ENCODE measurements around the gene COL27A1.

DNA sequence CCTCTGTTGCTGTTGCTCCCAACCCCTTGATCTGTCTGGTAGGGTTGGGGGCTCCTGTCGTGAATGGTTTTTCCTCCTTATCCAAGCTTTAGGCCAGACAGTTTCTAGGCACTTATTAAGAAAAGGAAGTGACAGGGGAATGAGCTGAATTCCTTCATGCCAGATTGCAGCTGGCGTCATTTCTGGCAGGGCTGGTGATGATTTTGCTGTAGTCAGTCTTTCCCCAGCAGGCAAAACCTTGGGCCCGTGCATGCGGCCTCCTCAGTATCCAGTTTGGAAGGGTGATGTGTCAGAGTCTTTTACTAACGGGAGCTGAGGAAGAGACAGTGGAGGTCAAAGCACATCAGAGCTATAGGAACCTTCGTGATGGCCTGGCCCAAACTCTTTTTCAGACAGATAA lies 58.8 kb downstream of the COL27A1 start:
- TF ChIP-seq, protein P1, sequence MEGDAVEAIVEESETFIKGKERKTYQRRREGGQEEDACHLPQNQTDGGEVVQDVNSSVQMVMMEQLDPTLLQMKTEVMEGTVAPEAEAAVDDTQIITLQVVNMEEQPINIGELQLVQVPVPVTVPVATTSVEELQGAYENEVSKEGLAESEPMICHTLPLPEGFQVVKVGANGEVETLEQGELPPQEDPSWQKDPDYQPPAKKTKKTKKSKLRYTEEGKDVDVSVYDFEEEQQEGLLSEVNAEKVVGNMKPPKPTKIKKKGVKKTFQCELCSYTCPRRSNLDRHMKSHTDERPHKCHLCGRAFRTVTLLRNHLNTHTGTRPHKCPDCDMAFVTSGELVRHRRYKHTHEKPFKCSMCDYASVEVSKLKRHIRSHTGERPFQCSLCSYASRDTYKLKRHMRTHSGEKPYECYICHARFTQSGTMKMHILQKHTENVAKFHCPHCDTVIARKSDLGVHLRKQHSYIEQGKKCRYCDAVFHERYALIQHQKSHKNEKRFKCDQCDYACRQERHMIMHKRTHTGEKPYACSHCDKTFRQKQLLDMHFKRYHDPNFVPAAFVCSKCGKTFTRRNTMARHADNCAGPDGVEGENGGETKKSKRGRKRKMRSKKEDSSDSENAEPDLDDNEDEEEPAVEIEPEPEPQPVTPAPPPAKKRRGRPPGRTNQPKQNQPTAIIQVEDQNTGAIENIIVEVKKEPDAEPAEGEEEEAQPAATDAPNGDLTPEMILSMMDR (optimal IDR thresholded peaks at IDR 0.05 in 1 of 3, IDR thresholded peaks at IDR 0.05 in 1 of 3, conservative IDR thresholded peaks at IDR 0.05 in 1 of 3; ENCODE audit: extremely low read depth in 1 of 3, insufficient read depth in 2 of 3, low read length in 3 of 3) = no peak
- no peak for TF ChIP-seq EZH2 (IDR thresholded peaks at IDR 0.05; ENCODE audit: low read length)

All from keratinocyte (primary cell).